Measurements from ENCODE around the gene RASL10A.

RASL10A gene

GRCh38 chr22:29268511-29269229 is 46.8 kb downstream of the RASL10A start:
- DNase-seq (ENCODE audit: low read depth): peak; percentile 17

- DNase-seq (ENCODE audit: low read depth): peak; percentile 95
Observed at GRCh38 chr22:29267858-29268510, 47.5 kb downstream of the RASL10A start, which contains the start of the genes EWSR1 and RHBDD3. EWSR1 (plus strand) TSS chr22:29268268; CDS start chr22:29268337, 69 bp downstream. RHBDD3 (minus strand) TSS chr22:29267981; CDS start chr22:29265626, 2,355 bp downstream.

- no peak for DNase-seq (ENCODE audit: low read depth)
Observed at GRCh38 chr22:29267462-29267857, 48.0 kb downstream of the RASL10A start.

GRCh38 chr22:29266564-29267461 is 48.7 kb downstream of the RASL10A start:
- DNase-seq (ENCODE audit: low read depth): no peak

GRCh38 chr22:29265929-29266328 is 49.6 kb downstream of the RASL10A start:
- DNase-seq (ENCODE audit: low read depth): no peak

GRCh38 chr22:29265305-29265704 is 50.2 kb downstream of the RASL10A start:
- no peak for DNase-seq (ENCODE audit: low read depth)

GRCh38 chr22:29263791-29264276 is 51.7 kb downstream of the RASL10A start:
- DNase-seq (ENCODE audit: low read depth): no peak
